ENCODE results near the gene CCDC88B.

Gene CCDC88B

GRCh38 chr11:64371201-64371600, 31.2 kb downstream of the CCDC88B start:
- H3K4me3 ChIP-seq (ENCODE audit: low read depth in 1 of 2, low read length in 2 of 2): no peak overlapping the region
- no peaks in the 10 kb centered on the region for H3K9me3 ChIP-seq (ENCODE audit: control insufficient read depth in 1 of 2, low read length in 2 of 2)
- no peak overlapping the region for H3K27ac ChIP-seq (ENCODE audit: low read length)
- H3K27me3 ChIP-seq (ENCODE audit: low read depth, low read length): no peaks in the 10 kb centered on the region
- H3K4me1 ChIP-seq (ENCODE audit: control insufficient read depth in 1 of 2, insufficient read depth in 2 of 2, low read length in 2 of 2): no peaks in the 10 kb centered on the region
- H3K36me3 ChIP-seq (ENCODE audit: control insufficient read depth in 1 of 2, insufficient read depth in 2 of 2, low read length in 2 of 2): peaks cover 7 to 50% of the 10 kb centered on the region in 2 donors

- Histone ChIP-seq H3K9me3 (ENCODE audit: control insufficient read depth in 1 of 2, low read length in 2 of 2) (no peaks in the 10 kb centered on the region), H3K27me3 (ENCODE audit: low read depth, low read length) (no peaks in the 10 kb centered on the region), H3K4me1 (ENCODE audit: control insufficient read depth in 1 of 2, insufficient read depth in 2 of 2, low read length in 2 of 2) (no peaks in the 10 kb centered on the region), H3K27ac (ENCODE audit: low read length) (no peak overlapping the region), H3K36me3 (ENCODE audit: control insufficient read depth in 1 of 2, insufficient read depth in 2 of 2, low read length in 2 of 2) (peaks cover 0 to 43% of the 10 kb centered on the region in 2 donors), H3K4me3 (ENCODE audit: low read depth in 1 of 2, low read length in 2 of 2) (no peak overlapping the region)
Observed at GRCh38 chr11:64372021-64372420, 32.0 kb downstream of the CCDC88B start.

- no peak overlapping the region for H3K27ac ChIP-seq (ENCODE audit: low read length)
- H3K36me3 ChIP-seq (ENCODE audit: control insufficient read depth in 1 of 2, insufficient read depth in 2 of 2, low read length in 2 of 2): peaks cover 0 to 36% of the 10 kb centered on the region in 2 donors
- no peaks in the 10 kb centered on the region for H3K27me3 ChIP-seq (ENCODE audit: low read depth, low read length)
- H3K9me3 ChIP-seq (ENCODE audit: control insufficient read depth in 1 of 2, low read length in 2 of 2): no peaks in the 10 kb centered on the region
- H3K4me1 ChIP-seq (ENCODE audit: control insufficient read depth in 1 of 2, insufficient read depth in 2 of 2, low read length in 2 of 2): peaks cover 0 to 2% of the 10 kb centered on the region in 2 donors
- H3K4me3 ChIP-seq (ENCODE audit: low read depth in 1 of 2, low read length in 2 of 2): no peak overlapping the region
Observed at GRCh38 chr11:64372802-64373597, 33.0 kb downstream of the CCDC88B start.

DNA sequence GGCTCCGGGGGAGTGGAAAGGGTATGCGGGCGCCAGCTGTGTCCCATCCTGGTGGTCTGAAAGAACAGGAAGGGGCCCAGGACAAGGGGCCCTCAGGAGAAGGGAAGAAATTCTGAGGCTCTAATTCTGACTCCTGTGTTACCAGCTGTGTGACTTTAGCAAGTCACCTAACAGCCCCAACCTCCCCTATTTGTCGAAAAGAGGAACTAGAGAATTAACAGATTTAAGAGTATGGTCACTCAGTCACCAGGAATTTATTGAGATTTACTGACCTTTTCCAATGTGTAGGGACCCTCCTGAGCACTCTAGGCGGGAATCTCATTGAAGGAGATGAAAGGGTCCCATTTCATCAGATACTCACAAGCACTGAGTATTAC, 33.6 kb downstream of the CCDC88B start:
- peaks cover 0 to 8% of the 10 kb centered on the region in 2 donors for H3K4me1 ChIP-seq (ENCODE audit: control insufficient read depth in 1 of 2, insufficient read depth in 2 of 2, low read length in 2 of 2)
- H3K4me3 ChIP-seq (ENCODE audit: low read depth in 1 of 2, low read length in 2 of 2): no peak overlapping the region
- peaks cover 0 to 30% of the 10 kb centered on the region in 2 donors for H3K36me3 ChIP-seq (ENCODE audit: control insufficient read depth in 1 of 2, insufficient read depth in 2 of 2, low read length in 2 of 2)
- no peak overlapping the region for H3K27ac ChIP-seq (ENCODE audit: low read length)
- H3K27me3 ChIP-seq (ENCODE audit: low read depth, low read length): no peaks in the 10 kb centered on the region
- no peaks in the 10 kb centered on the region for H3K9me3 ChIP-seq (ENCODE audit: control insufficient read depth in 1 of 2, low read length in 2 of 2)

DNA sequence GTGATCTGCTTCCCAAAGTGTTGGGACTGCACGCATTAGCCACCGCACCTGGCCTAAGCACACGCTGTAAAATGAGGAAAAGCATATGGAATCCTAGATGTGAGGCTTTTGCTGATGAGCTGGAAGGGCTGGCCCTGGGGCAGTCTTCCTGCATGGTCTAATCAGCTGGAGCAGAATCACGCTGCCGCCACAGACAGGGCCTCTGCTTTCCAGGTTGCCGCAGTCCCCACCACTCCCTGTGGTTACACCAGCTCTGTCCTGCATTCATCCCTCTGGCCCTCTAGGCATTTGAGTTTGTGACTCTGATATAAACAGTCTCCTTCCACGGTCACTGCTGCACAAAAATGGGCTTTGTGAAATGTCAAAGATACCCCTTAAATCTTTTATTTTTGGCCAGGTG, 36.1 kb downstream of the CCDC88B start:
- peaks cover 0 to 9% of the 10 kb centered on the region in 2 donors for H3K36me3 ChIP-seq (ENCODE audit: control insufficient read depth in 1 of 2, insufficient read depth in 2 of 2, low read length in 2 of 2)
- H3K4me1 ChIP-seq (ENCODE audit: control insufficient read depth in 1 of 2, insufficient read depth in 2 of 2, low read length in 2 of 2): peaks cover 0 to 10% of the 10 kb centered on the region in 2 donors
- no peak overlapping the region for H3K4me3 ChIP-seq (ENCODE audit: low read depth in 1 of 2, low read length in 2 of 2)
- no peaks in the 10 kb centered on the region for H3K27me3 ChIP-seq (ENCODE audit: low read depth, low read length)
- H3K27ac ChIP-seq (ENCODE audit: low read length): no peak overlapping the region
- no peaks in the 10 kb centered on the region for H3K9me3 ChIP-seq (ENCODE audit: control insufficient read depth in 1 of 2, low read length in 2 of 2)

DNA sequence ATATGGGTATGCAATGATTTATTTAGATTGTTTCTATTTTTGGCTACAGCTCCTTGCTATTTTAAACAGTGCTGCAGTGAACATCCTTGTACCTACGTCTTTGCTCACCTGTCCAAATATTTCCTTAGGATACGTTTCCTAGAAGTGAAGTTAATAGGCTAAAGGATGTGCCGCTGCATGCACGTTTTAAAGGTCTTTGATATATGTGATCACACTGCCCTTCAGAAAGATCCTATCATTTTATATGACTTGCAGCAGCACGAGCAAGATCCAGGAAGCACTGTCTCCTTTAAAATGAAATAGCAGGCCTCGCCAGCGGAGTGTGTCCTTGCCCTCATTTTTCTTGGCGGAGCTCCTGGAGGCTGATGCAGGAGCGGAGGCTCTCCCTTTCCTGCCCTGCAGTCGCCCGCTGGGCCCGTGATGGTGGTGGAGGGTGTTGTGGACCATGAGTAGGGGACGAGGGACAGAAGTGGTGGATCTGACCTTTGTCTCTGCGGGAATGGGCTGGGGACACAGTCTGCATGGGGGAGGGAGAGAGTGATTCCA, 38.4 kb downstream of the CCDC88B start:
- H3K4me3 ChIP-seq (ENCODE audit: low read depth in 1 of 2, low read length in 2 of 2): no peak overlapping the region

GRCh38 chr11:64379160-64379559, 39.2 kb downstream of the CCDC88B start:
- no peak overlapping the region for H3K4me3 ChIP-seq (ENCODE audit: low read depth in 1 of 2, low read length in 2 of 2)
- no peak overlapping the region for H3K27ac ChIP-seq (ENCODE audit: low read length)
- peaks cover 0 to 10% of the 10 kb centered on the region in 2 donors for H3K4me1 ChIP-seq (ENCODE audit: control insufficient read depth in 1 of 2, insufficient read depth in 2 of 2, low read length in 2 of 2)

More for the DNA sequence above, 38.4 kb downstream of the CCDC88B start:
- Histone ChIP-seq H3K27me3 (ENCODE audit: low read depth, low read length) (no peaks in the 10 kb centered on the region), H3K27ac (ENCODE audit: low read length) (no peak overlapping the region), H3K9me3 (ENCODE audit: control insufficient read depth in 1 of 2, low read length in 2 of 2) (no peaks in the 10 kb centered on the region), H3K36me3 (ENCODE audit: control insufficient read depth in 1 of 2, insufficient read depth in 2 of 2, low read length in 2 of 2) (no peaks in the 10 kb centered on the region), H3K4me1 (ENCODE audit: control insufficient read depth in 1 of 2, insufficient read depth in 2 of 2, low read length in 2 of 2) (peaks cover 0 to 10% of the 10 kb centered on the region in 2 donors)

DNA sequence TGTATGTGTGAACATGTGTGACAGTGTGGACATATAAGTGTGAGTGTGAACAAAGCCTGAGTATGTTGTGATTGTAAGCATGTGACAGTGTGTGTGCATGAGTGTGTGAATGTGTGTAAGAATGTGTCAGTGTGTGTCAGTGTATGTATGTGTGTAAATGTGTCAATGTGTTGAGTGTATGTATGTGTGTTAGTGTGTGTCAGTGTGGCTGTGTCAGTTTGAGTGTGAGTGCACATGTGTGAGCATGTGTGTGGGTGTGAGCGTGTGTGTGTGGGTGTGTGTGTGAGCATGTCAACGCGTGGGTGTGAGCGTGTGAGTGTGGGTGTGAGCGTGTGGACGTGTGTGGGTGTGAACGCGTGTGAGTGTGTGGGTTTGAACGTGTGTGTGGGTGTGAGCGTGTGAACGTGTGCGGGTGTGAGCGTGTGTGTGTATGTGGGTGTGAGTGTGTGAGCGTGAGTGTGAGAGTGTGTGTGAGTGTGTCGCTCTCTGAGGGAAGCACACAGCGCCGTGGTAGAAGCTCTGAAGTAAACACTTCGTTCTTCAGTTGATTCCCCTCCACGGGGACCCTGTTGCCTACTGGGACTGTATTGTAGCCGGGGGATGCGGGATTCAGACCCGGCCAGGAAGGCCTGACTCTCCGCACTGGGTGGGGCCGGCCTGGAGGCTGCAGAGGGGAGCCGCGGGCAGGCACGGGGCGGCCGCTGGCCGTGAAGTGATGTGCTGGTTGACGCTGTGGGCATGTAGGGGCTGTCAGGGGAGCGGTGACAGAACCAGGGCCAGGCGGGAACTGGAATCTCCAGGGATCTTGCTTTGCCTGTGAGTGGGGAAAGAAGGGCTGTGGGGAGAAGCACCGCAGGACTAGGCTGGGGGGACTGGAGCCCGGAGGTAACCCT, 40.1 kb downstream of the CCDC88B start:
- Histone ChIP-seq H3K36me3 (ENCODE audit: control insufficient read depth in 1 of 2, insufficient read depth in 2 of 2, low read length in 2 of 2) (no peaks in the 10 kb centered on the region), H3K9me3 (ENCODE audit: control insufficient read depth in 1 of 2, low read length in 2 of 2) (no peaks in the 10 kb centered on the region), H3K4me3 (ENCODE audit: low read depth in 1 of 2, low read length in 2 of 2) (no peak overlapping the region), H3K27ac (ENCODE audit: low read length) (no peak overlapping the region), H3K27me3 (ENCODE audit: low read depth, low read length) (no peaks in the 10 kb centered on the region), H3K4me1 (ENCODE audit: control insufficient read depth in 1 of 2, insufficient read depth in 2 of 2, low read length in 2 of 2) (peaks cover 0 to 16% of the 10 kb centered on the region in 2 donors)

More at GRCh38 chr11:64379160-64379559, 39.2 kb downstream of the CCDC88B start:
- Histone ChIP-seq H3K27me3 (ENCODE audit: low read depth, low read length) (no peaks in the 10 kb centered on the region), H3K36me3 (ENCODE audit: control insufficient read depth in 1 of 2, insufficient read depth in 2 of 2, low read length in 2 of 2) (no peaks in the 10 kb centered on the region), H3K9me3 (ENCODE audit: control insufficient read depth in 1 of 2, low read length in 2 of 2) (no peaks in the 10 kb centered on the region)

- Histone ChIP-seq H3K36me3 (ENCODE audit: control insufficient read depth in 1 of 2, insufficient read depth in 2 of 2, low read length in 2 of 2) (no peaks in the 10 kb centered on the region), H3K4me1 (ENCODE audit: control insufficient read depth in 1 of 2, insufficient read depth in 2 of 2, low read length in 2 of 2) (peaks cover 0 to 28% of the 10 kb centered on the region in 2 donors), H3K4me3 (ENCODE audit: low read depth in 1 of 2, low read length in 2 of 2) (no peak overlapping the region), H3K9me3 (ENCODE audit: control insufficient read depth in 1 of 2, low read length in 2 of 2) (no peaks in the 10 kb centered on the region), H3K27ac (ENCODE audit: low read length) (no peak overlapping the region), H3K27me3 (ENCODE audit: low read depth, low read length) (no peaks in the 10 kb centered on the region)
Observed at GRCh38 chr11:64381350-64381749, 41.3 kb downstream of the CCDC88B start.

- Histone ChIP-seq H3K4me1 (ENCODE audit: control insufficient read depth in 1 of 2, insufficient read depth in 2 of 2, low read length in 2 of 2) (peaks cover 0 to 29% of the 10 kb centered on the region in 2 donors), H3K4me3 (ENCODE audit: low read depth in 1 of 2, low read length in 2 of 2) (no peak overlapping the region), H3K27ac (ENCODE audit: low read length) (no peak overlapping the region), H3K36me3 (ENCODE audit: control insufficient read depth in 1 of 2, insufficient read depth in 2 of 2, low read length in 2 of 2) (no peaks in the 10 kb centered on the region), H3K9me3 (ENCODE audit: control insufficient read depth in 1 of 2, low read length in 2 of 2) (no peaks in the 10 kb centered on the region), H3K27me3 (ENCODE audit: low read depth, low read length) (no peaks in the 10 kb centered on the region)
Observed at GRCh38 chr11:64382047-64382446, 42.0 kb downstream of the CCDC88B start.

GRCh38 chr11:64382586-64382985, 42.6 kb downstream of the CCDC88B start:
- Histone ChIP-seq H3K36me3 (ENCODE audit: control insufficient read depth in 1 of 2, insufficient read depth in 2 of 2, low read length in 2 of 2) (no peaks in the 10 kb centered on the region), H3K4me1 (ENCODE audit: control insufficient read depth in 1 of 2, insufficient read depth in 2 of 2, low read length in 2 of 2) (peaks cover 0 to 29% of the 10 kb centered on the region in 2 donors), H3K9me3 (ENCODE audit: control insufficient read depth in 1 of 2, low read length in 2 of 2) (no peaks in the 10 kb centered on the region), H3K4me3 (ENCODE audit: low read depth in 1 of 2, low read length in 2 of 2) (no peak overlapping the region), H3K27me3 (ENCODE audit: low read depth, low read length) (no peaks in the 10 kb centered on the region), H3K27ac (ENCODE audit: low read length) (no peak overlapping the region)
